ENCODE measurements around the gene KIF25.

Gene KIF25

DNA sequence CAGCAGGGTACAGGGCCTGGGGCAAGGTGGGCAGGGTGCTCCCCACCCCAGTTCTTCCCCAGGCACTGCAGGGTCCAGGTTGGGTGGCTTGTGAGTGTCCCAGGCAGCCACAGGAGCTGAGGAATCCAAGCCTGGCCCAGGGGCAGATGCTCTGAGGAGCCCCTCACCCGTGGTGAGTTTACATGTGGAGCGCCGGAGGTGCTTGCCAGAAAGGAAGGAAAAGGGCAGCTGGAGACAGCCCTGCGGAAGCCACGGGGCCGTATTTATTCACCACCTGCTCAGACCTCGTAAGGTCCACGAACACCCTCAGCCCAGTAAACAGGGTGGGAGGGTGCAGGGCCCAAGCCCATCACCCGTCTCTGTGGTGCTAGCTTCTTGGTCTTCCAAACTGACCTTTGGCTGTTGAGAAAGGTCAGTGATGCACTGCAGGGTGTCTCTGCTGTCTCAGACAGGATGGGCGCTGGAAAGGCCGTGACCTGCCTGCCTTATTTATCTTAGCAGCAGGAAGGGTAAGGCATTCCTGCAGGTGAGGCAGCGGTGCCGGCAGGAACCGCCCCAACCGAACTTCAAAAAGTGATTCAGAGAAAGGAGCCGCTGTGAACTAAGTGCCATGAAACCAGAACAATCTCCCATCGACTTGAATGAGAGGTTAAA is 85.5 kb downstream of the KIF25 start:
- H3K27ac ChIP-seq (ENCODE audit: low read depth, low read length): no peak overlapping the region
- H3K4me1 ChIP-seq (ENCODE audit: control insufficient read depth in 5 of 5, insufficient read depth in 5 of 5, low read length in 5 of 5): peaks cover 2 to 36% (median 22%) of the 10 kb centered on the region in 5 donors
- H3K36me3 ChIP-seq (ENCODE audit: control insufficient read depth in 5 of 5, insufficient read depth in 5 of 5, low read length in 5 of 5): no peaks in the 10 kb centered on the region
- H3K27me3 ChIP-seq (ENCODE audit: control insufficient read depth in 5 of 5, insufficient read depth in 4 of 5, low read length in 5 of 5): peaks cover 0 to 2% (median 0%) of the 10 kb centered on the region in 5 donors
- no peak overlapping the region for H3K9ac ChIP-seq (ENCODE audit: low read length in 5 of 5)
- no peak overlapping the region for H3K4me3 ChIP-seq (ENCODE audit: low read depth in 1 of 5, low read length in 5 of 5)
- no peaks in the 10 kb centered on the region for H3K9me3 ChIP-seq (ENCODE audit: control insufficient read depth in 5 of 5, low read length in 5 of 5)

DNA sequence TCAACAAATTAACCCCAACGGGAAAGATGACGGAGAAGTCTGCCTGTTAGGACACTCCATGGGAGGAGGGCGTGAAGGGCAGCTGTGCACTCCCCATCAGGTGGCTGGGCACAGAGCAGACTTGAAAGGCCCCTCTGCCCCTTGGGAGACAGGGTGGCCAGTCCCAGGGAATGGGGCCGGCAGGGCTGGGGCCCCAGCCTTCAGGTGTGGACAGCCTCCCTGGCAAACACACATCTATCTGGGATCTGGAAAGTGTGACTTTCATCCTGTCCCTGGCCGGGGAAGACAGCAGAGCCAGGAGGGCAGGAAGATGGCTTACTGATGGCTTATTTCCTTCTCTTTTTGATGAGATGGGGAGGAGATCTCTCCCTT is 86.0 kb downstream of the KIF25 start:
- Histone ChIP-seq H3K9ac (ENCODE audit: low read length in 5 of 5) (no peak overlapping the region), H3K4me1 (ENCODE audit: control insufficient read depth in 5 of 5, insufficient read depth in 5 of 5, low read length in 5 of 5) (peaks cover 2 to 36% (median 22%) of the 10 kb centered on the region in 5 donors), H3K27ac (ENCODE audit: low read depth, low read length) (no peak overlapping the region), H3K9me3 (ENCODE audit: control insufficient read depth in 5 of 5, low read length in 5 of 5) (no peaks in the 10 kb centered on the region), H3K4me3 (ENCODE audit: low read depth in 1 of 5, low read length in 5 of 5) (no peak overlapping the region), H3K27me3 (ENCODE audit: control insufficient read depth in 5 of 5, insufficient read depth in 4 of 5, low read length in 5 of 5) (peaks cover 0 to 2% (median 0%) of the 10 kb centered on the region in 5 donors), H3K36me3 (ENCODE audit: control insufficient read depth in 5 of 5, insufficient read depth in 5 of 5, low read length in 5 of 5) (no peaks in the 10 kb centered on the region)

DNA sequence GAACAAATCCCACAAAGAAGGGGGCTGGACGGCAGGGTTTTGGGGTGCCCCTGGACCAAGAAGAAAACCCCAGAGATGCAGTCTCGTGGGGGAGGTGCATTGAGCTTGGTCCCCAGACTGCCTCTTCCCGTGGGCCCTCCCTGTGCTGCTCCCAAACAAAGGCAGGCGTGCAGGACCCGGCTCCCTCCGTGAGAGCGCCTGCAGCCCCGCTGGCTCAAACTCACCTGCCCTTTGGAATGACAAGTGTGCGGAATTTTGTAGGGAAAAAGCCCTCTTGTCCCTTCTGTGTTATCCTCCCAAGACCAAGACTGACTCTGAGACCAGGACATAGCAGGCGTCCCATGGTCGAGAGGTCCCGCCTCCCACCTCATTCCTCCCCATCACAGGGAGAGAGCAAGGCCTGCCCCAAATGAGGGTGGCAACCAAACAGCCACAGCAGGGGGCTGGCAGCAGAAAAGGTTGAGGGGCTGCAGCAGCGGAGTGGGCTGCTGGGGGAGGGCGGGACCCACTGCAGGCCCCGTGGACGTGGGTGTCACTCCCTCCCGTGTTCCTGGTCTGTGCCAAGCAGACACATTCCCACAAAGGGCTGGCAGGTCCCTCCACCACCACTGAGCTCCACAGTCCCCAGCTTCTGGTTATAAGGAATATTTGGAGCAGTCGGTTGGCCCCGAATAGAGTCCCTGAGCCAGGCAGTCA is 87.1 kb downstream of the KIF25 start:
- Histone ChIP-seq H3K36me3 (ENCODE audit: control insufficient read depth in 5 of 5, insufficient read depth in 5 of 5, low read length in 5 of 5) (no peaks in the 10 kb centered on the region), H3K9me3 (ENCODE audit: control insufficient read depth in 5 of 5, low read length in 5 of 5) (no peaks in the 10 kb centered on the region), H3K4me3 (ENCODE audit: low read depth in 1 of 5, low read length in 5 of 5) (no peak overlapping the region), H3K9ac (ENCODE audit: low read length in 5 of 5) (no peak overlapping the region), H3K4me1 (ENCODE audit: control insufficient read depth in 5 of 5, insufficient read depth in 5 of 5, low read length in 5 of 5) (peaks cover 0 to 28% (median 13%) of the 10 kb centered on the region in 5 donors), H3K27ac (ENCODE audit: low read depth, low read length) (no peak overlapping the region), H3K27me3 (ENCODE audit: control insufficient read depth in 5 of 5, insufficient read depth in 4 of 5, low read length in 5 of 5) (peaks cover 0 to 2% (median 0%) of the 10 kb centered on the region in 5 donors)

DNA sequence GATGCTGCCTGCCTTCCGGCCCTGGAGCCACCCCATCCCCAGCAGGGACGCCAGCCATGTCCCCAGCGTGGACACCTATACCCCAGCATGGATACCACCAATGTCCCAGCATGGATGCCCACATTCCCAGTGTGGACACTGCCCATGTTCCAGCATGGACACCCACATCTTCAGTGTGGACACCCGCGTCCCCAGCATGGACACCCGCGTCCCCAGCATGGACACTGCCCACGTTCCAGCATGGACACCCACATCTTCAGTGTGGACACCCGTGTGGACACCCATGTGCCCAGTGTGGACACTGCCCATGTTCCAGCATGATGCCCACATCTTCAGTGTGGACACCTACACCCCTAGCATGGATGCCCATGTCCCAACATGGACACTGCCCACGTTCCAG is 88.6 kb downstream of the KIF25 start:
- Histone ChIP-seq H3K4me1 (ENCODE audit: control insufficient read depth in 5 of 5, insufficient read depth in 5 of 5, low read length in 5 of 5) (peaks cover 0 to 25% (median 9%) of the 10 kb centered on the region in 5 donors), H3K4me3 (ENCODE audit: low read depth in 1 of 5, low read length in 5 of 5) (no peak overlapping the region), H3K9ac (ENCODE audit: low read length in 5 of 5) (no peak overlapping the region), H3K27ac (ENCODE audit: low read depth, low read length) (no peak overlapping the region), H3K27me3 (ENCODE audit: control insufficient read depth in 5 of 5, insufficient read depth in 4 of 5, low read length in 5 of 5) (peaks cover 0 to 4% (median 0%) of the 10 kb centered on the region in 5 donors), H3K9me3 (ENCODE audit: control insufficient read depth in 5 of 5, low read length in 5 of 5) (no peaks in the 10 kb centered on the region), H3K36me3 (ENCODE audit: control insufficient read depth in 5 of 5, insufficient read depth in 5 of 5, low read length in 5 of 5) (no peaks in the 10 kb centered on the region)

DNA sequence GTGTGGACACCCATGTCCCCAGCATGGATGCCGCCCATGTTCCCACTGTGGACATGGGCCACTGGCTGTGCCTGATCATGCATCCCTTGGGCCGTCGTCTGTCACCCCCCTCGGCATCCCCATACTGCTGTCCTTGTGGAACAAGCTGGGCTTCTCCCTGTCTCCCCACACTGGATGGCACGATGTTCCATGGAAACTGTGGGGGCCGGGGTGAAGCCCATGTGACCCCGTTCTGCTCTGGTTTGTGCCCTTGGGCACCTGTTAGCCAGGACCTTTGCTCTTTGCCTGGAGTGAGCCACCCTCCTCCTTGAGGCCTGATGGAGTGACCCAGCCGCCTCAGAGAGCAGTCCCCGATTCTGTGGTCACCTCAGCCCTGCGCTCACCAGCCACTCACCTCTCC is 89.1 kb downstream of the KIF25 start:
- no peak overlapping the region for H3K9ac ChIP-seq (ENCODE audit: low read length in 5 of 5)
- no peaks in the 10 kb centered on the region for H3K9me3 ChIP-seq (ENCODE audit: control insufficient read depth in 5 of 5, low read length in 5 of 5)
- H3K27ac ChIP-seq (ENCODE audit: low read depth, low read length): no peak overlapping the region
- H3K27me3 ChIP-seq (ENCODE audit: control insufficient read depth in 5 of 5, insufficient read depth in 4 of 5, low read length in 5 of 5): peaks cover 0 to 4% (median 0%) of the 10 kb centered on the region in 5 donors
- no peaks in the 10 kb centered on the region for H3K36me3 ChIP-seq (ENCODE audit: control insufficient read depth in 5 of 5, insufficient read depth in 5 of 5, low read length in 5 of 5)
- H3K4me1 ChIP-seq (ENCODE audit: control insufficient read depth in 5 of 5, insufficient read depth in 5 of 5, low read length in 5 of 5): peaks cover 0 to 25% (median 9%) of the 10 kb centered on the region in 5 donors
- H3K4me3 ChIP-seq (ENCODE audit: low read depth in 1 of 5, low read length in 5 of 5): no peak overlapping the region

DNA sequence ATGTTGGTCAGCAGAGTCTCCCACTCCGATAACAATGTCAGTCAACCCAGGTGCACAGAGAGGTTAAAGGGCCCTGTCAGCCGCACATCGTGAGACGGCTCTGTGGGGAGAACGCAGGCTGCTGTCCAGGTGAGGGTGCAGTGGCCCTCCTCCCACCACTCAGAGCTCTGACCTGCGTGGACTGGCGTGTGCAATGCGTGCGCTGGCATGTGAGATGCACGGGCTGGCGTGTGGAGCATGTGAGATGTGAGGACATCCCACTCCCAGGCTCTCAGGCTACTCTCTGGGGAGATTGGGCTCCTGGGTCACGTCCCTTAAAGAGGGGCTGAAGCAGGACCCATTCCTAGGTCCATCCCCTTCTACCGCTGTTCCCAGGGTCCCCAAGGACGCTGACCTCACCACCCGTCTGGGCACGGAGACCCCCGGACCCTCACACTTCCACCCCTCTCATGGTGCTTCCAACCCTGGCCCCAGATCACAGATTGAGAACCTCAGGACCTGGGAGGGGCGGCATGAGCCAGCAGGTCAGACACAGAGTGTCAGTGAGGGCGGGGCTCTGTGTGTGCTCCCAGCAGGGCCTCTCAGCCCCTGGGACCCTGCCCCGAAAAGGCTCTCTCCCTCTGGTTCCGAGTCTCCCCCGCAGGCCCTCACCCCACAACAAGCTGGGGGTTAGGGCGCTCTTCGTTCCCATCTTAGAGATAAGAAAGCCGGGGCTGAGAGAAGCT is 90.1 kb downstream of the KIF25 start:
- Histone ChIP-seq H3K9me3 (ENCODE audit: control insufficient read depth in 5 of 5, low read length in 5 of 5) (peaks cover 0 to 7% (median 2%) of the 10 kb centered on the region in 5 donors), H3K4me1 (ENCODE audit: control insufficient read depth in 5 of 5, insufficient read depth in 5 of 5, low read length in 5 of 5) (peaks cover 0 to 22% (median 9%) of the 10 kb centered on the region in 5 donors), H3K36me3 (ENCODE audit: control insufficient read depth in 5 of 5, insufficient read depth in 5 of 5, low read length in 5 of 5) (no peaks in the 10 kb centered on the region), H3K4me3 (ENCODE audit: low read depth in 1 of 5, low read length in 5 of 5) (no peak overlapping the region), H3K9ac (ENCODE audit: low read length in 5 of 5) (no peak overlapping the region), H3K27me3 (ENCODE audit: control insufficient read depth in 5 of 5, insufficient read depth in 4 of 5, low read length in 5 of 5) (peaks cover 0 to 4% (median 0%) of the 10 kb centered on the region in 5 donors), H3K27ac (ENCODE audit: low read depth, low read length) (no peak overlapping the region)

DNA sequence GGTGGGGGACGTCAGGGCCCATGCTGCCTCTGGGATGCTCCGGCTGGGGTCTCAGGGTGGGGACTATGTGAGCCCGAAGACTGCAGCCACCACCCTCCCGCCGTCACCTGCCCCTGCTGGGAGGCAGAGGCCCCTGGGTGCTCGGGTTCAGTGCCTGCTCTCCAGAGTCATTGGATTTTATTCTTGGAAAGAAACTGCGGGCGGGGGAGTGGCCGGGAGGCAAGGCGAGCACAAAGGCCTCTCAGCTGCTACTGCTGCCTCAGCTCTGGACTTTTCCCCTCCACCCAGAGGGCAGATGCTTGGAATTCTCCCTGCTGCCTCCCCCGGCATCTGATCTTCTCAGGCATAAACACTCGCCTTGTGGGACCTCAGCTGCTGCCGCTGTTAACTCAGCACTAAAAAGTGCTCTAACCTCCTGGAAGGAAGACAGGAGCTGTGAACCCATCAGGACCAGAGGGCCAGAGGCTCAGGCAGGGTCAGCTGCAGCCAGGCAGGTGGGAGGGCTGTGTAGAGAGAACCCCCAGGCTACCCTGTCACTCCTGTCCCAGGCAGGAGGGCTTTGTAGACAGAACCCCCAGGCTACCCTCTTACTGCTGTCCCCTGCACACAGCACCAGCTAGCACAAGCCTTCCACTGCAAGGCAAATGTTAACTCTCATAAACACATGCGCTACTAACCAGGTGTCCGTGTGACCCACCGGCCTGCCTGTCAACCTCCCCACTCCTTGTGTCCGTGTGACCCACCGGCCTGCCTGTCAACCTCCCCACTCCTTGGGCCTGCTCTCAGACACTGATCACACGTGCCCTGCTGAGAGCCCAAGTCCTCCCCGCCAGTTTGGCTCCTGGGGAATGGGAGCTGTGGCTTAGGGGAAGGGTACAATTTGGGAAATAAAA is 90.9 kb downstream of the KIF25 start:
- Histone ChIP-seq H3K4me1 (ENCODE audit: control insufficient read depth in 5 of 5, insufficient read depth in 5 of 5, low read length in 5 of 5) (peaks cover 0 to 14% (median 8%) of the 10 kb centered on the region in 5 donors), H3K27ac (ENCODE audit: low read depth, low read length) (no peak overlapping the region), H3K36me3 (ENCODE audit: control insufficient read depth in 5 of 5, insufficient read depth in 5 of 5, low read length in 5 of 5) (no peaks in the 10 kb centered on the region), H3K27me3 (ENCODE audit: control insufficient read depth in 5 of 5, insufficient read depth in 4 of 5, low read length in 5 of 5) (peaks cover 0 to 2% (median 0%) of the 10 kb centered on the region in 5 donors), H3K9ac (ENCODE audit: low read length in 5 of 5) (no peak overlapping the region), H3K4me3 (ENCODE audit: low read depth in 1 of 5, low read length in 5 of 5) (no peak overlapping the region), H3K9me3 (ENCODE audit: control insufficient read depth in 5 of 5, low read length in 5 of 5) (peaks cover 0 to 8% (median 3%) of the 10 kb centered on the region in 5 donors)

DNA sequence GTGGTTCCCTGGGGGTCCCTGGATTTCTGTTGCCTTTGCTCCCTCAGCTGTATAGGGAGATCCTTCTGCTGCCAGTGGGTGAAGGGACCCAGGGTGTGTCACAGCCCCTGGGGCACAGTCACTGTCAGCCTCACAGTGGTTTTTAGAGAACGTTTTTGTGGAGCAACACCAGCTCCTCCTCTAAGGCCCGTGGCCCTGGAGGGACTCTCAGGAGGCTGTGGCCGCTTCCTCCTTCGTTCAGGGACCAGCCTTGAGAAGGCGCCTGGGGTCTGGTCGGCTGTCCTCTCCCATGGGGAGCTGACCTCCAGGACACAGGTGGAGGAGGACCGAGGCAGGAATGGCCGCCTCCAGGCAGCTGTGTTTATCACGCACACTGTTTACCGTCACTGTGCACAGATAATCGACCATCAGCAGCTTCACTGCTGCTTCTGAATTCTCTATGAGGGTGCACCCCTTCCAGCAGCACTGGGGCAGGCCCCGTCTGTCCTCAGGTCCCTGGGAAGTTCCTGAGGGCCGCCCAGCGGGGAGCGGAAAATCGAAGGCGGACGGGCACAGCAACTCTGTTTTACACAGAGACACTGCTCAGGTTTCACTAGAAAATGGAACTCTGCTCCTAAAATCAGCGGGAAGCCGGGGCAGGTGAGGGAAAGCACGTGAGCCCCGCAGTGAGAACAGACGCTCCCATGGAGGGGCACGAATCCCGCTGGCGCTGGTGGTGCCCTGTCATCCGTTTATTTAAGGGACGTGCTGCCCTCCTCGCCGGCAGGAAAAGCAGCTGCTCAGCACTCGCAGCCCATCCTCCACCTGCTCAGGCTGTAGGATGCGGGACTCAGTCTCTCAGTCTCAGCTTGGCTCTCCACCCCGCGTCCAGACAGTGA is 92.0 kb downstream of the KIF25 start:
- Histone ChIP-seq H3K9ac (ENCODE audit: low read length in 5 of 5) (no peak overlapping the region), H3K4me1 (ENCODE audit: control insufficient read depth in 5 of 5, insufficient read depth in 5 of 5, low read length in 5 of 5) (peaks cover 0 to 12% (median 8%) of the 10 kb centered on the region in 5 donors), H3K27me3 (ENCODE audit: control insufficient read depth in 5 of 5, insufficient read depth in 4 of 5, low read length in 5 of 5) (peaks cover 0 to 4% (median 2%) of the 10 kb centered on the region in 5 donors), H3K9me3 (ENCODE audit: control insufficient read depth in 5 of 5, low read length in 5 of 5) (peaks cover 0 to 8% (median 3%) of the 10 kb centered on the region in 5 donors), H3K4me3 (ENCODE audit: low read depth in 1 of 5, low read length in 5 of 5) (no peak overlapping the region), H3K36me3 (ENCODE audit: control insufficient read depth in 5 of 5, insufficient read depth in 5 of 5, low read length in 5 of 5) (no peaks in the 10 kb centered on the region), H3K27ac (ENCODE audit: low read depth, low read length) (no peak overlapping the region)
